Measurements from ENCODE around the gene PIBF1.

PIBF1 gene

DNA sequence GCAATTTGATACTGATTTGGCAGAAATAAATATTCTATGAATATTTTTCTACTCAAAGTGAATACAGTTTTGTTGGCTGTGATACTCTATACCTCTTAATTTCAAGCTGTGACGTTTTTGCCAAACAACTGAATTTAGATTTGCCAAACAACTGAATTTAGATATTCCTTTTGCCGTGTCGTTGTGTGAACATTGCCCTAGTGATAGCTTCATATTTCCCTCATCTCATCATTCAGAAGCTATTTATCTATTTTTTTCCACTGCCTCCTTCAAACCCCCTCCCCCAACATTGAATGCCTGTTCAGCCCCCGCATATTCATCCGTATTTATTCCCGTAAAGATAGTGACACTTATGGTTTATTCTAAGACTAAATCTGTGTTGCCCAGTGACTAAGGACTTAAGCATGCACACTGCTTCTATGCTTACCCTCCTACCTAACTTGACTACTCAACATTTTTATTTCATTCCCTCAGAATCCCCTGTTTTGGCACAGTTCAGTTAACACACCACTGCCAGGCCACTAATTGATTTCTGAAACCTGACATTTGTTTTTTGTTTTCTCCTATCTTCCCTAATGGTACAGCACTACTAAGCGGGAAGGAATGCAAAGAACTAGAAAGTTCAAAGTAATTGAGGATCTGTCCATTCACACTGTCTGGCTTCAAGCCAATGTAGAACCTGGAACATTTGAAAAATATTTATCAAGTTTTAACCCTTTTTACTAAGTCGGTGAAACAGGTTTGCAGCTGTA is 274.1 kb downstream of the PIBF1 start:
- Histone ChIP-seq H3K36me3 (no peaks in the 10 kb centered on the region), H3K4me1 (peaks cover 15% of the 10 kb centered on the region; the same call in 1 of the 2 replicates), H3K9me3 (no peaks in the 10 kb centered on the region), H3K4me3 (ENCODE audit: low read depth, low read length) (no peak overlapping the region), H3K27me3 (peaks cover 9% of the 10 kb centered on the region)
- no peak for DNase-seq
- TF ChIP-seq, protein P1, sequence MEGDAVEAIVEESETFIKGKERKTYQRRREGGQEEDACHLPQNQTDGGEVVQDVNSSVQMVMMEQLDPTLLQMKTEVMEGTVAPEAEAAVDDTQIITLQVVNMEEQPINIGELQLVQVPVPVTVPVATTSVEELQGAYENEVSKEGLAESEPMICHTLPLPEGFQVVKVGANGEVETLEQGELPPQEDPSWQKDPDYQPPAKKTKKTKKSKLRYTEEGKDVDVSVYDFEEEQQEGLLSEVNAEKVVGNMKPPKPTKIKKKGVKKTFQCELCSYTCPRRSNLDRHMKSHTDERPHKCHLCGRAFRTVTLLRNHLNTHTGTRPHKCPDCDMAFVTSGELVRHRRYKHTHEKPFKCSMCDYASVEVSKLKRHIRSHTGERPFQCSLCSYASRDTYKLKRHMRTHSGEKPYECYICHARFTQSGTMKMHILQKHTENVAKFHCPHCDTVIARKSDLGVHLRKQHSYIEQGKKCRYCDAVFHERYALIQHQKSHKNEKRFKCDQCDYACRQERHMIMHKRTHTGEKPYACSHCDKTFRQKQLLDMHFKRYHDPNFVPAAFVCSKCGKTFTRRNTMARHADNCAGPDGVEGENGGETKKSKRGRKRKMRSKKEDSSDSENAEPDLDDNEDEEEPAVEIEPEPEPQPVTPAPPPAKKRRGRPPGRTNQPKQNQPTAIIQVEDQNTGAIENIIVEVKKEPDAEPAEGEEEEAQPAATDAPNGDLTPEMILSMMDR (IDR thresholded peaks at IDR 0.05; ENCODE audit: low read depth, low read length): no peak

DNA sequence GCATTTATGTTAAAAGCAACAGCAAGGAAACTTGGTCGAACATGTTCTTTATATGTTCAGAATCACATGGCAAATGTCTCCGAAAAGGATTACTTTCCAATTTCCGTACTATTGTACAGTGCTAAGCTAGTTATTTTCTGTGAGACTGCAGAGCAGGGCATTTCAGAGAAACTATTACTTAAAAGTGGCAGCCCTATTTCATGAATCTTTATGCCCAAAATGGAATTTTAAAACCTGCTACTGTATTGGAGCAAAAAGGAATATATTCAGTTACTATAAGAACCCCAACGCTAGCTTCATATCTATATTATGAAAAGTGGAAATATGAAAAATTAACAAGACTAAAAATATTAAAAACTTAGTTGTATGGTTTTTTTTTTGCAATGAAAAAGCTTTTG is 274.6 kb downstream of the PIBF1 start:
- H3K4me3 ChIP-seq (ENCODE audit: low read depth, low read length): no peak overlapping the region
- TF ChIP-seq, protein P1 (IDR thresholded peaks at IDR 0.05; ENCODE audit: low read depth, low read length): no peak
- no peaks in the 10 kb centered on the region for H3K9me3 ChIP-seq
- no peaks in the 10 kb centered on the region for H3K36me3 ChIP-seq
- peaks cover 9% of the 10 kb centered on the region for H3K27me3 ChIP-seq
- no peak for DNase-seq
- H3K4me1 ChIP-seq: peaks cover 15% of the 10 kb centered on the region; the same call in 1 of the 2 replicates

DNA sequence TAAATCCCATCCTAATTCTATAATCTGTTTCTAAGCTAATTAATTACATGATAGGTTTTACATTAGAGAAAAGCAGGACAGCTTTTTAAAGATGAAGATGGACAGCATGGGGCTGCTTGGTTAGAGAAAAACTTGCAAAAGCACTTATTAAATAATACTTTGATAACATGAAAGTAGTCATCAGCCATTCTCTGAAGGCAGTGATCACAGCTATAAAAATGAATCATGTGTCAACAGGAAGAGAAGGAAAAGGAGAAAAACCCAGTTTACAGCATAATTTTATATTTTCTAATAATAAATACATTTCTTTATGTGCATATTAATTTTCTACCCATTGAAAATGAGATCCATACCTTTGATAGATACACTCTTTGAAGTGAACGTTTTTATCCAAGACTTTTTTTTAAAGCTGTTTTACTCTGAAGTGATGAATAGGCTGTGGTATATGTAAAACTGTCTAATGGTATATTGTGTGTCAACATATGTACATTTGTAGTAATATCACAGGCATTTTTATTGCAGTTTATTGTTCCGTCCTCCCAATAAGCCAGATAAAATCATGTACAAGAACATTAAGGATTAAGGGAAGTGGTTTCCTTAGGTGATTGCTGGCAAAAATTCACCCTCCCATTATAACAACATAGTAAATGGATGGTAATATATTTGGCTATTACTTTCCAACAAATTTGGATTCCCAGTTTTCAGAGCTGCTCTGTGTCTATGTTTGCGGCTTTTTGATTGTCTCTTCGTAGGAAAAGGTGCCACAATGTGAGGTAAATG is 275.5 kb downstream of the PIBF1 start:
- Histone ChIP-seq H3K36me3 (no peaks in the 10 kb centered on the region), H3K27me3 (peaks cover 9% of the 10 kb centered on the region), H3K4me1 (peaks cover 15% of the 10 kb centered on the region; the same call in 1 of the 2 replicates)

DNA sequence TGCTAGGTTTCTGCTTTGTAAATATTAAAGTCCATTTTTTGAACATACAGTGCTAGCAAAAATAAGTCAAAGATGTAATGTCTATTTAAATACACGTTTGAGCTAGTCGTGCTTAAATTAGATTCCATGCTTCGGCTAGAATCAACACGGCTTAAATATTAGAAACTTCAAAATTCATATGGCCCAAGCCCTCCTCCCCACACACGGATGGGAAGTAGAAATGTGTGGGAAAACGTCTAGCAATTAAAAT is 276.1 kb downstream of the PIBF1 start:
- peak overlapping the region; percentile 63 for H3K4me3 ChIP-seq (ENCODE audit: low read depth, low read length)
- no peaks in the 10 kb centered on the region for H3K36me3 ChIP-seq
- H3K9me3 ChIP-seq: no peaks in the 10 kb centered on the region
- peaks cover 15% of the 10 kb centered on the region; the same call in 1 of the 2 replicates for H3K4me1 ChIP-seq
- no peak for DNase-seq
- TF ChIP-seq, protein P1 (IDR thresholded peaks at IDR 0.05; ENCODE audit: low read depth, low read length): no peak
- H3K27me3 ChIP-seq: peaks cover 9% of the 10 kb centered on the region

More for the DNA sequence above, 275.5 kb downstream of the PIBF1 start:
- no peak for DNase-seq
- H3K4me3 ChIP-seq (ENCODE audit: low read depth, low read length): no peak overlapping the region
- H3K9me3 ChIP-seq: no peaks in the 10 kb centered on the region
- TF ChIP-seq, protein P1 (IDR thresholded peaks at IDR 0.05; ENCODE audit: low read depth, low read length): no peak

DNA sequence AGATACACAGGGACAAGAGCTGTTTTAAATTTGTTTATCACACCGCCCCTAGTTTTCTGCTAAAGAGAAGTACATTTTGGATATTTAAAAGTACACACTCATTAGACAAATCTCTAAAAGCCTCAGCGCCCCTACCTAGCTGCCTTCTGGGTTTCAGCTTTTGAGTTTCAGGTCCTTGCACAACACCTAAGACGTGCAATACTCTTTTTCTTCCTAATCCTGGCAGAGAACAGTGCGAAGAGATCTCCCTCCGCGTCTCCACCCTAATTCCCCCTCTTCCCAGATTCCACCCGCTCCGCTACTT is 276.5 kb downstream of the PIBF1 start:
- Histone ChIP-seq H3K9me3 (no peaks in the 10 kb centered on the region), H3K36me3 (no peaks in the 10 kb centered on the region), H3K27me3 (peaks cover 9% of the 10 kb centered on the region), H3K4me1 (peaks cover 15% of the 10 kb centered on the region; the same call in 1 of the 2 replicates), H3K4me3 (ENCODE audit: low read depth, low read length) (peak overlapping the region; percentile 63)
- TF ChIP-seq, protein P1 (IDR thresholded peaks at IDR 0.05; ENCODE audit: low read depth, low read length): no peak
- DNase-seq: no peak

Measured in BE2C (cell line).